WTC11 (cell line): ENCODE measurements around the gene ERC1. TPM values are rescaled to one million over a fixed set of nuclear protein-coding genes. Genes with fewer than 3 reads are reported as not detected.

Experiments used
- ATAC-seq: fragments of 200-7000 bp; cut with Tn5 transposase; 2 replicates; pipeline ENCODE4 v1.10.0; 2021; ENCODE audit warnings: mild to moderate bottlenecking, moderate library complexity
- CTCF ChIA-PET: fragments of 300-600 bp; sonication (Branson Sonifier 250); formaldehyde crosslinking; loops from one replicate; lab custom pipeline; 2021; ENCODE audit warnings: antibody characterized with exemption; lab: Charles Lee
- POLR2A ChIA-PET: fragments of 350-600 bp; sonication (Branson Sonifier 250); formaldehyde crosslinking; loops from one replicate; lab custom pipeline; 2021; ENCODE audit warnings: antibody characterized with exemption; lab: Charles Lee
- DNase-seq: peaks from one replicate; pipeline ENCODE4 v3.0.0; 2021; ENCODE audit warnings: low spot score
- H3K27ac Mint-ChIP-seq: 2 replicates; pipeline ENCODE4 v1.8.0; 2021; ENCODE audit warnings: mixed read lengths
- H3K27me3 Mint-ChIP-seq: 2 replicates; pipeline ENCODE4 v1.8.0; 2021; ENCODE audit warnings: low read depth, mild to moderate bottlenecking, moderate library complexity, mixed read lengths
- H3K36me3 Mint-ChIP-seq: 2 replicates; pipeline ENCODE4 v1.8.0; 2021; ENCODE audit warnings: mixed read lengths
- H3K4me1 Mint-ChIP-seq: 2 replicates; pipeline ENCODE4 v1.8.0; 2022; ENCODE audit warnings: mixed read lengths
- H3K4me3 Mint-ChIP-seq: 2 replicates; pipeline ENCODE4 v1.8.0; 2021; ENCODE audit warnings: mild to moderate bottlenecking, moderate library complexity, mixed read lengths
- H3K9me3 Mint-ChIP-seq: 2 replicates; pipeline ENCODE4 v1.8.0; 2021; ENCODE audit warnings: mixed read lengths
- GRHL2 ChIP-seq: fragments of 250-450 bp; sonication (Bioruptor Pico); IDR thresholded peaks from 2 replicates; pipeline ENCODE4 v1.8.0; 2022; ENCODE audit warnings: mild to moderate bottlenecking, moderate library complexity; ENCODE audit not compliant: insufficient replicate concordance, severe bottlenecking
- KAT7 ChIP-seq: sonication (generic); formaldehyde crosslinking; IDR thresholded peaks from 2 replicates; pipeline ENCODE4 v1.8.1; 2023; ENCODE audit warnings: missing genetic modification reagents, mild to moderate bottlenecking, borderline replicate concordance
- NFYB ChIP-seq: sonication (generic); formaldehyde crosslinking; conservative IDR thresholded peaks from 2 replicates; pipeline ENCODE4 v1.8.0; 2022; ENCODE audit warnings: low read depth, missing genetic modification reagents
- OVOL2 ChIP-seq: fragments of 250-450 bp; sonication (Bioruptor Pico); IDR thresholded peaks from 2 replicates; pipeline ENCODE4 v1.9.0; 2021; ENCODE audit warnings: mild to moderate bottlenecking, borderline replicate concordance
- ZNF416 ChIP-seq: fragments of 250-450 bp; sonication (Bioruptor Pico); IDR thresholded peaks from 2 replicates; pipeline ENCODE4 v1.9.0; 2021; ENCODE audit warnings: mild to moderate bottlenecking, inconsistent platforms
- total RNA-seq: library from RNA; stranded (reverse); gene quantifications from 3 replicates; pipeline ENCODE4 v1.2.3, GENCODE V29; 2021
- TF ChIP-seq, protein P1 (sequence below): sonication (generic); formaldehyde crosslinking; IDR thresholded peaks from 2 replicates; pipeline ENCODE4 v1.8.0; 2023; ENCODE audit warnings: missing genetic modification reagents, mild to moderate bottlenecking, borderline replicate concordance
- TF ChIP-seq, protein P2 (sequence below): sonication (generic); formaldehyde crosslinking; IDR thresholded peaks from 2 replicates; pipeline ENCODE4 v1.8.1; 2023; ENCODE audit warnings: mild to moderate bottlenecking, moderate library complexity, missing genetic modification reagents
- TF ChIP-seq, protein P3 (sequence below): fragments of 200-600 bp; IDR thresholded peaks from 2 replicates; pipeline ENCODE4 v1.8.0; 2022; ENCODE audit warnings: antibody characterized with exemption
- TF ChIP-seq, protein P4 (sequence below): fragments of 250-450 bp; sonication (Bioruptor Pico); conservative IDR thresholded peaks from 2 replicates; pipeline ENCODE4 v1.9.0; 2021; ENCODE audit warnings: mild to moderate bottlenecking
- TF ChIP-seq, protein P5 (sequence below): fragments of 250-450 bp; sonication (Bioruptor Pico); IDR thresholded peaks from 2 replicates; pipeline ENCODE4 v1.9.0; 2021; ENCODE audit warnings: moderate library complexity, mild to moderate bottlenecking, inconsistent platforms, borderline replicate concordance
- TF ChIP-seq, protein P6 (sequence below): sonication (generic); formaldehyde crosslinking; IDR thresholded peaks from 2 replicates; pipeline ENCODE4 v1.8.0; 2023; ENCODE audit warnings: mild to moderate bottlenecking, missing genetic modification reagents
- TF ChIP-seq, protein P7 (sequence below): sonication (generic); formaldehyde crosslinking; IDR thresholded peaks from 2 replicates; pipeline ENCODE4 v1.8.1; 2023; ENCODE audit warnings: mild to moderate bottlenecking, missing genetic modification reagents, moderate library complexity
- TF ChIP-seq, protein P8 (sequence below): sonication (generic); formaldehyde crosslinking; IDR thresholded peaks from 2 replicates; pipeline ENCODE4 v1.8.0; 2022; ENCODE audit warnings: mild to moderate bottlenecking, missing genetic modification reagents
- TF ChIP-seq, protein P9 (sequence below): sonication (generic); formaldehyde crosslinking; IDR thresholded peaks from 2 replicates; pipeline ENCODE4 v1.8.1; 2022; ENCODE audit warnings: mild to moderate bottlenecking, missing genetic modification reagents, moderate library complexity, borderline replicate concordance

ERC1 gene
- total RNA-seq, 1 experiment from 2014 or later, result 47.5 TPM

DNA sequence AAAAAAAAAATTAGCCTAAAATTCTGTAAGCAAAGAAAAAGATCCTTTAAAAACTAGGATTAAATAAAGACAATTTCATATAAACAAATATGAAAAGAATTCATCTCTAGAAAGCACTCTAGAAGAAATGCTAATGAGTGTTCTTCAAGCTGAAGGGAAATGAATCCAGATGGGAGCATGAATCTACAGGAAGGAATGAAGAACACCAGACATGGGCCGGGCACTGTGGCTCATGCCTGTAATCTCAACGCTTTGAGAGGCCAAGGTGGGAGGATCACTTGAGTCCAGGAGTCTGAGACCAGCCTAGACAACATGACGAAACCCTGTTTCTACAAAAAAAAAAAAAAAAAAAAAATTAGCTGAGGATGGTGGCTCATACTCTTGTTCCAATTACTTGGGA, 306.2 kb downstream of the ERC1 start (continued):
- TF ChIP-seq, protein P1, sequence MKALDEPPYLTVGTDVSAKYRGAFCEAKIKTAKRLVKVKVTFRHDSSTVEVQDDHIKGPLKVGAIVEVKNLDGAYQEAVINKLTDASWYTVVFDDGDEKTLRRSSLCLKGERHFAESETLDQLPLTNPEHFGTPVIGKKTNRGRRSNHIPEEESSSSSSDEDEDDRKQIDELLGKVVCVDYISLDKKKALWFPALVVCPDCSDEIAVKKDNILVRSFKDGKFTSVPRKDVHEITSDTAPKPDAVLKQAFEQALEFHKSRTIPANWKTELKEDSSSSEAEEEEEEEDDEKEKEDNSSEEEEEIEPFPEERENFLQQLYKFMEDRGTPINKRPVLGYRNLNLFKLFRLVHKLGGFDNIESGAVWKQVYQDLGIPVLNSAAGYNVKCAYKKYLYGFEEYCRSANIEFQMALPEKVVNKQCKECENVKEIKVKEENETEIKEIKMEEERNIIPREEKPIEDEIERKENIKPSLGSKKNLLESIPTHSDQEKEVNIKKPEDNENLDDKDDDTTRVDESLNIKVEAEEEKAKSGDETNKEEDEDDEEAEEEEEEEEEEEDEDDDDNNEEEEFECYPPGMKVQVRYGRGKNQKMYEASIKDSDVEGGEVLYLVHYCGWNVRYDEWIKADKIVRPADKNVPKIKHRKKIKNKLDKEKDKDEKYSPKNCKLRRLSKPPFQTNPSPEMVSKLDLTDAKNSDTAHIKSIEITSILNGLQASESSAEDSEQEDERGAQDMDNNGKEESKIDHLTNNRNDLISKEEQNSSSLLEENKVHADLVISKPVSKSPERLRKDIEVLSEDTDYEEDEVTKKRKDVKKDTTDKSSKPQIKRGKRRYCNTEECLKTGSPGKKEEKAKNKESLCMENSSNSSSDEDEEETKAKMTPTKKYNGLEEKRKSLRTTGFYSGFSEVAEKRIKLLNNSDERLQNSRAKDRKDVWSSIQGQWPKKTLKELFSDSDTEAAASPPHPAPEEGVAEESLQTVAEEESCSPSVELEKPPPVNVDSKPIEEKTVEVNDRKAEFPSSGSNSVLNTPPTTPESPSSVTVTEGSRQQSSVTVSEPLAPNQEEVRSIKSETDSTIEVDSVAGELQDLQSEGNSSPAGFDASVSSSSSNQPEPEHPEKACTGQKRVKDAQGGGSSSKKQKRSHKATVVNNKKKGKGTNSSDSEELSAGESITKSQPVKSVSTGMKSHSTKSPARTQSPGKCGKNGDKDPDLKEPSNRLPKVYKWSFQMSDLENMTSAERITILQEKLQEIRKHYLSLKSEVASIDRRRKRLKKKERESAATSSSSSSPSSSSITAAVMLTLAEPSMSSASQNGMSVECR, result no peak
- TF ChIP-seq, protein P2, sequence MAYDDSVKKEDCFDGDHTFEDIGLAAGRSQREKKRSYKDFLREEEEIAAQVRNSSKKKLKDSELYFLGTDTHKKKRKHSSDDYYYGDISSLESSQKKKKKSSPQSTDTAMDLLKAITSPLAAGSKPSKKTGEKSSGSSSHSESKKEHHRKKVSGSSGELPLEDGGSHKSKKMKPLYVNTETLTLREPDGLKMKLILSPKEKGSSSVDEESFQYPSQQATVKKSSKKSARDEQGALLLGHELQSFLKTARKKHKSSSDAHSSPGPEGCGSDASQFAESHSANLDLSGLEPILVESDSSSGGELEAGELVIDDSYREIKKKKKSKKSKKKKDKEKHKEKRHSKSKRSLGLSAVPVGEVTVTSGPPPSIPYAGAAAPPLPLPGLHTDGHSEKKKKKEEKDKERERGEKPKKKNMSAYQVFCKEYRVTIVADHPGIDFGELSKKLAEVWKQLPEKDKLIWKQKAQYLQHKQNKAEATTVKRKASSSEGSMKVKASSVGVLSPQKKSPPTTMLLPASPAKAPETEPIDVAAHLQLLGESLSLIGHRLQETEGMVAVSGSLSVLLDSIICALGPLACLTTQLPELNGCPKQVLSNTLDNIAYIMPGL, result no peak
- TF ChIP-seq, protein P3, sequence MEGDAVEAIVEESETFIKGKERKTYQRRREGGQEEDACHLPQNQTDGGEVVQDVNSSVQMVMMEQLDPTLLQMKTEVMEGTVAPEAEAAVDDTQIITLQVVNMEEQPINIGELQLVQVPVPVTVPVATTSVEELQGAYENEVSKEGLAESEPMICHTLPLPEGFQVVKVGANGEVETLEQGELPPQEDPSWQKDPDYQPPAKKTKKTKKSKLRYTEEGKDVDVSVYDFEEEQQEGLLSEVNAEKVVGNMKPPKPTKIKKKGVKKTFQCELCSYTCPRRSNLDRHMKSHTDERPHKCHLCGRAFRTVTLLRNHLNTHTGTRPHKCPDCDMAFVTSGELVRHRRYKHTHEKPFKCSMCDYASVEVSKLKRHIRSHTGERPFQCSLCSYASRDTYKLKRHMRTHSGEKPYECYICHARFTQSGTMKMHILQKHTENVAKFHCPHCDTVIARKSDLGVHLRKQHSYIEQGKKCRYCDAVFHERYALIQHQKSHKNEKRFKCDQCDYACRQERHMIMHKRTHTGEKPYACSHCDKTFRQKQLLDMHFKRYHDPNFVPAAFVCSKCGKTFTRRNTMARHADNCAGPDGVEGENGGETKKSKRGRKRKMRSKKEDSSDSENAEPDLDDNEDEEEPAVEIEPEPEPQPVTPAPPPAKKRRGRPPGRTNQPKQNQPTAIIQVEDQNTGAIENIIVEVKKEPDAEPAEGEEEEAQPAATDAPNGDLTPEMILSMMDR, result no peak
- TF ChIP-seq OVOL2 (CRISPR knock-in tag), result no peak
- TF ChIP-seq GRHL2 (CRISPR knock-in tag), result no peak

DNA sequence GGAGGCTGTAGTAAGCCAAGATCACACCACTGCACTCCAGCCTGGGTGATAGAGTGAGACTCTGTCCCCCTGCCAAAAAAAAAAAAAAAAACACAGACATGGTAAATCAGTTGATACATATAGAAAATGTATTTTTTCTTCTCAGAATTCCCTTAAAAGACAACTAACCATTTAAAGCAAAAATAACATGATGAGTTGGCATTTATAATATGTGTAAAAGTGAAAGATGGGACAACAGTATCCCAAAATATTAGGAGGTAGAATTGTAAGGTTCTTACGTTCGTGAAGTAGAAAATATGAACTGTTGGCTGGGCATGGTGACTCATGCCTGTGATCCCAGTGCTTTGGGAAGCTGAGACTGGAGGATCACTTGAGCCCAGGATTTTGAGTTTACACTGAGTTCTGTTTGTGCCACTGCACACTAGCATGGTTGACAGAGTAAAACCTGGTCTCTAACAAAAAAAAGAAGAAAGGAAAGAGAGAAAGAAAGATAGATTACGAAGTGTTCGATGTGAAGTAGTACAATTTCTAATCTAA, 306.7 kb downstream of the ERC1 start:
- Mint-ChIP-seq H3K9me3 (peaks cover 20% of the 10 kb centered on the region), H3K27me3 (no peaks in the 10 kb centered on the region), H3K4me1 (no peaks in the 10 kb centered on the region), H3K36me3 (peaks cover 17% of the 10 kb centered on the region), H3K27ac (no peak overlapping the region), H3K4me3 (no peak overlapping the region)
- CTCF ChIA-PET, result no interaction called here
- POLR2A ChIA-PET, result no interaction called here
- DNase-seq, result no peak
- ATAC-seq, result no peak
- TF ChIP-seq, protein P2, result no peak
- TF ChIP-seq, protein P4, sequence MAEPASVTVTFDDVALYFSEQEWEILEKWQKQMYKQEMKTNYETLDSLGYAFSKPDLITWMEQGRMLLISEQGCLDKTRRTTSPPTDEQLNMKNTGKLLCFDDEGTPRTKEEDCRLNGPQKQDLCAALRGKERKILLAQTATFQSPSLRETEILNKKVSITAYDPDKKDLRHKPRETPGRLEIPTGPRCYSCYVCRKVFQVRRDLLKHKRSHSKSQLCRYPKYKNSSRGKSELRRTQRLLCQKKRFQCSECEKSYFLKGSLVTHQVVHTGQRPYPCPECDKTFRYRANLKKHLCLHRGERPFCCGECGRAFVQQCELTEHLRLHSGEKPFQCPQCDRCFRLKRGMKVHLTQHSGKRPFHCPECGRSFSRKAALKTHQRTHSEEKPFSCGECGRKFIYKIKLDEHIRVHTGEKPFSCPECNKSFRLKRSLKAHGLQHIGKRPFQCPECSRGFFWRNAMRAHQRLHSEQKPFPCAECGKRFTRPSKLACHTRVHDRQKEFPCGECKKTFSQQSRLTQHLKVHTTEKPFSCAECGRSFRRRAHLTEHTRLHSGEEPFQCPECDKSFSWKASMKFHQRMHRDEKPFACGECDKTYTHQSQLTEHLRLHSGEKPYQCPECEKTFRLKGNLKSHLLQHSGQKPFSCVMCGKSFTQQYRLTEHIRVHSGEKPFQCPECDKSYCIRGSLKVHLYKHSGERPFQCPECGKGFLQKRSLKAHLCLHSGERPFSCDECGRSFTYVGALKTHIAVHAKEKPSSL (CRISPR knock-in tag), result no peak
- TF ChIP-seq, protein P5, sequence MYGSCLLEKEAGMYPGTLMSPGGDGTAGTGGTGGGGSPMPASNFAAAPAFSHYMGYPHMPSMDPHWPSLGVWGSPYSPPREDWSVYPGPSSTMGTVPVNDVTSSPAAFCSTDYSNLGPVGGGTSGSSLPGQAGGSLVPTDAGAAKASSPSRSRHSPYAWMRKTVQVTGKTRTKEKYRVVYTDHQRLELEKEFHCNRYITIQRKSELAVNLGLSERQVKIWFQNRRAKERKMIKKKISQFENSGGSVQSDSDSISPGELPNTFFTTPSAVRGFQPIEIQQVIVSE (CRISPR knock-in tag), result no peak
- TF ChIP-seq, protein P6, sequence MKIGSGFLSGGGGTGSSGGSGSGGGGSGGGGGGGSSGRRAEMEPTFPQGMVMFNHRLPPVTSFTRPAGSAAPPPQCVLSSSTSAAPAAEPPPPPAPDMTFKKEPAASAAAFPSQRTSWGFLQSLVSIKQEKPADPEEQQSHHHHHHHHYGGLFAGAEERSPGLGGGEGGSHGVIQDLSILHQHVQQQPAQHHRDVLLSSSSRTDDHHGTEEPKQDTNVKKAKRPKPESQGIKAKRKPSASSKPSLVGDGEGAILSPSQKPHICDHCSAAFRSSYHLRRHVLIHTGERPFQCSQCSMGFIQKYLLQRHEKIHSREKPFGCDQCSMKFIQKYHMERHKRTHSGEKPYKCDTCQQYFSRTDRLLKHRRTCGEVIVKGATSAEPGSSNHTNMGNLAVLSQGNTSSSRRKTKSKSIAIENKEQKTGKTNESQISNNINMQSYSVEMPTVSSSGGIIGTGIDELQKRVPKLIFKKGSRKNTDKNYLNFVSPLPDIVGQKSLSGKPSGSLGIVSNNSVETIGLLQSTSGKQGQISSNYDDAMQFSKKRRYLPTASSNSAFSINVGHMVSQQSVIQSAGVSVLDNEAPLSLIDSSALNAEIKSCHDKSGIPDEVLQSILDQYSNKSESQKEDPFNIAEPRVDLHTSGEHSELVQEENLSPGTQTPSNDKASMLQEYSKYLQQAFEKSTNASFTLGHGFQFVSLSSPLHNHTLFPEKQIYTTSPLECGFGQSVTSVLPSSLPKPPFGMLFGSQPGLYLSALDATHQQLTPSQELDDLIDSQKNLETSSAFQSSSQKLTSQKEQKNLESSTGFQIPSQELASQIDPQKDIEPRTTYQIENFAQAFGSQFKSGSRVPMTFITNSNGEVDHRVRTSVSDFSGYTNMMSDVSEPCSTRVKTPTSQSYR (CRISPR knock-in tag), result no peak
- no peak for TF ChIP-seq NFYB (CRISPR knock-in tag)
- no peak for TF ChIP-seq KAT7
- TF ChIP-seq, protein P7, sequence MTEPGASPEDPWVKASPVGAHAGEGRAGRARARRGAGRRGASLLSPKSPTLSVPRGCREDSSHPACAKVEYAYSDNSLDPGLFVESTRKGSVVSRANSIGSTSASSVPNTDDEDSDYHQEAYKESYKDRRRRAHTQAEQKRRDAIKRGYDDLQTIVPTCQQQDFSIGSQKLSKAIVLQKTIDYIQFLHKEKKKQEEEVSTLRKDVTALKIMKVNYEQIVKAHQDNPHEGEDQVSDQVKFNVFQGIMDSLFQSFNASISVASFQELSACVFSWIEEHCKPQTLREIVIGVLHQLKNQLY, result no peak
- TF ChIP-seq, protein P8, sequence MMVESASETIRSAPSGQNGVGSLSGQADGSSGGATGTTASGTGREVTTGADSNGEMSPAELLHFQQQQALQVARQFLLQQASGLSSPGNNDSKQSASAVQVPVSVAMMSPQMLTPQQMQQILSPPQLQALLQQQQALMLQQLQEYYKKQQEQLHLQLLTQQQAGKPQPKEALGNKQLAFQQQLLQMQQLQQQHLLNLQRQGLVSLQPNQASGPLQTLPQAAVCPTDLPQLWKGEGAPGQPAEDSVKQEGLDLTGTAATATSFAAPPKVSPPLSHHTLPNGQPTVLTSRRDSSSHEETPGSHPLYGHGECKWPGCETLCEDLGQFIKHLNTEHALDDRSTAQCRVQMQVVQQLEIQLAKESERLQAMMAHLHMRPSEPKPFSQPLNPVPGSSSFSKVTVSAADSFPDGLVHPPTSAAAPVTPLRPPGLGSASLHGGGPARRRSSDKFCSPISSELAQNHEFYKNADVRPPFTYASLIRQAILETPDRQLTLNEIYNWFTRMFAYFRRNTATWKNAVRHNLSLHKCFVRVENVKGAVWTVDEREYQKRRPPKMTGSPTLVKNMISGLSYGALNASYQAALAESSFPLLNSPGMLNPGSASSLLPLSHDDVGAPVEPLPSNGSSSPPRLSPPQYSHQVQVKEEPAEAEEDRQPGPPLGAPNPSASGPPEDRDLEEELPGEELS, result no peak
- TF ChIP-seq, protein P9, sequence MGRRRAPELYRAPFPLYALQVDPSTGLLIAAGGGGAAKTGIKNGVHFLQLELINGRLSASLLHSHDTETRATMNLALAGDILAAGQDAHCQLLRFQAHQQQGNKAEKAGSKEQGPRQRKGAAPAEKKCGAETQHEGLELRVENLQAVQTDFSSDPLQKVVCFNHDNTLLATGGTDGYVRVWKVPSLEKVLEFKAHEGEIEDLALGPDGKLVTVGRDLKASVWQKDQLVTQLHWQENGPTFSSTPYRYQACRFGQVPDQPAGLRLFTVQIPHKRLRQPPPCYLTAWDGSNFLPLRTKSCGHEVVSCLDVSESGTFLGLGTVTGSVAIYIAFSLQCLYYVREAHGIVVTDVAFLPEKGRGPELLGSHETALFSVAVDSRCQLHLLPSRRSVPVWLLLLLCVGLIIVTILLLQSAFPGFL (CRISPR knock-in tag), result no peak
- TF ChIP-seq ZNF416, result no peak
